Stimulated activated memory B cell treated with anti-CD40 and anti-IgM and Interleukin-4, amounts not matched to agents 10 μg/mL and 1 μg/mL and 100 μg/mL, for 72 hours (primary cell): Measurements from ENCODE around the gene RAD21L1.

Experiments used
- ATAC-seq: fragments of 150-1000 bp; cut with Tn5 transposase; 2 replicates; pipeline ENCODE4 v1.10.0; 2021
- H3K27ac Mint-ChIP-seq: one replicate; pipeline ENCODE4 v1.8.0; 2022; ENCODE audit warnings: mild to moderate bottlenecking, mixed read lengths
- H3K27me3 Mint-ChIP-seq: one replicate; pipeline ENCODE4 v1.8.0; 2022; ENCODE audit warnings: mixed read lengths
- H3K36me3 Mint-ChIP-seq: one replicate; pipeline ENCODE4 v1.8.0; 2022; ENCODE audit warnings: mixed read lengths
- H3K4me1 Mint-ChIP-seq: one replicate; pipeline ENCODE4 v1.8.0; 2022; ENCODE audit warnings: mixed read lengths
- H3K4me3 Mint-ChIP-seq: one replicate; pipeline ENCODE4 v1.8.0; 2022; ENCODE audit warnings: mild to moderate bottlenecking, moderate library complexity, mixed read lengths
- H3K9me3 Mint-ChIP-seq: one replicate; pipeline ENCODE4 v1.8.0; 2022; ENCODE audit warnings: mixed read lengths

Gene RAD21L1

DNA sequence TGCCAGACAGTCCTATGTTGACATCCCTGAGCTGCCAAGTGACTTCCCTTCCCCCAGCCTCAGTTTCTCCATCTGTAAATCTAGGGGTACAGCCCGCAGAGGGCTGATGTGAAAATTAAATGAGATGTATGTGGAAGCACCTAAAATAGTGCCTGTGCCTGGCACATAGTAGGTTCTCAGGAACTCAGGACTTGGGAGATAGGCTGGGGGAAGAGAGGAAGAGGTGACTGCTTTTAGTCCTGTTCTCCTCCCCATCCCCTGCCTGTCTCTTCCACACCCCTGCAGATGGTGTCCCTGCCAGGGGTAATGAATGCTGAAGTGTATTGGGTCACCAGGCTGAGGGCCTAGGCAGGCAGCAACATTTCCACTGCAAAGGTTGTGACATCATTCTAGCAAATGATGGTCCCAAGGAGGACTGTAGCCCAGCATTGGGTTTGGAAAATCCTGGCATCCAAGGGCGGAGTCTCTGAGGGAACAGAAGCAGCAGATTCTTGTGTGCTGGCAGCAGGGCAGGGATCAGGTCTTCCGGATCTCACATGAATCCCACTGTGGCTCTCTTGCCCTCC lies 42.0 kb downstream of the RAD21L1 start:
- Mint-ChIP-seq H3K27ac (no peak overlapping the region), H3K36me3 (no peaks in the 10 kb centered on the region), H3K27me3 (no peaks in the 10 kb centered on the region), H3K9me3 (no peaks in the 10 kb centered on the region), H3K4me3 (no peak overlapping the region), H3K4me1 (peaks cover 18% of the 10 kb centered on the region)
- ATAC-seq, result no peak

- Mint-ChIP-seq H3K4me3 (no peak overlapping the region), H3K4me1 (peaks cover 18% of the 10 kb centered on the region), H3K27me3 (no peaks in the 10 kb centered on the region), H3K36me3 (no peaks in the 10 kb centered on the region), H3K9me3 (no peaks in the 10 kb centered on the region), H3K27ac (no peak overlapping the region)
- no peak for ATAC-seq
Observed at GRCh38 chr20:1269235-1269634, 43.4 kb downstream of the RAD21L1 start.

DNA sequence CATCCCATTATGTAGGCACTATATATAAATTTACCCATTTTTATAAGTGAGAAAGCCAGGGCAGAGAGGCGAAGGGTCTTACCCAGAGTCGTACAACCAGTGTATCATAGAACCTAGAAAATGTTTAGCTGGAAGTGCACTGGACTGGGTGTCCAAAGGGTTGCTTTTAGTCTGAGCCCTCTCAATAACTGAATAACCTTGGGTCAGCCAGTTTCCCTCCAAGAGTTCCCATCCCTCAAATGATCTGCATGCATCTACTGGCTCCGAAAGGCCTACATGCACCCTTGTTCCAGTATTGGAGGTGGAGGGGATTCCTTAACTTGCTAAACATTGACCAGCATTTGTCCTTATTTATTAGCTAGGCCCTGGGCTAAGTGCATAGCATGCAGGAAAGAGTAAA lies 44.0 kb downstream of the RAD21L1 start:
- H3K36me3 Mint-ChIP-seq, result no peaks in the 10 kb centered on the region
- H3K9me3 Mint-ChIP-seq, result no peaks in the 10 kb centered on the region
- no peak overlapping the region for H3K27ac Mint-ChIP-seq
- H3K4me1 Mint-ChIP-seq, result peaks cover 18% of the 10 kb centered on the region
- H3K27me3 Mint-ChIP-seq, result no peaks in the 10 kb centered on the region
- H3K4me3 Mint-ChIP-seq, result no peak overlapping the region
- ATAC-seq, result no peak

- H3K36me3 Mint-ChIP-seq, result no peaks in the 10 kb centered on the region
- no peaks in the 10 kb centered on the region for H3K4me1 Mint-ChIP-seq
- ATAC-seq, result no peak
- no peak overlapping the region for H3K27ac Mint-ChIP-seq
- H3K4me3 Mint-ChIP-seq, result no peak overlapping the region
- no peaks in the 10 kb centered on the region for H3K9me3 Mint-ChIP-seq
- H3K27me3 Mint-ChIP-seq, result no peaks in the 10 kb centered on the region
Observed at GRCh38 chr20:1272368-1273100, 46.7 kb downstream of the RAD21L1 start.

DNA sequence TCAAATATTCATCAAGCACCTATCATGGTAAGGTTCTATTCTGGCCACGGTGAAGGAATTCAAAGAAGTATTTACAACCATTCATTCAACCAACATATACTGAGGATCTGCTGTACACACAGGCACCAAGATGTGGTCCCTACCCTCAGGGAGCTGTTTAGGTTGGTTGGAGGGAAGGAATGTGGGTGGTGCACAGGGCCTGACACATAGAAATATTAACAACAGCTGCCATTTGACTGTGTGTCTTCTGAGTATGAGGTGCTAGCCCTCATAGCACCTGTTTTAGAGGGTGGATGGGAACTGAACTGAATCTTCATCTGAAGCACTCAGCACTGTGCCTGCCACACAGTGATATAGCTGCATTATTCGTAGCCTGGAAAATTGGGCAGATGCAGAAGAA lies 47.5 kb downstream of the RAD21L1 start:
- no peak for ATAC-seq
- H3K9me3 Mint-ChIP-seq, result no peaks in the 10 kb centered on the region
- H3K27me3 Mint-ChIP-seq, result no peaks in the 10 kb centered on the region
- H3K27ac Mint-ChIP-seq, result no peak overlapping the region
- no peaks in the 10 kb centered on the region for H3K36me3 Mint-ChIP-seq
- no peaks in the 10 kb centered on the region for H3K4me1 Mint-ChIP-seq
- no peak overlapping the region for H3K4me3 Mint-ChIP-seq

DNA sequence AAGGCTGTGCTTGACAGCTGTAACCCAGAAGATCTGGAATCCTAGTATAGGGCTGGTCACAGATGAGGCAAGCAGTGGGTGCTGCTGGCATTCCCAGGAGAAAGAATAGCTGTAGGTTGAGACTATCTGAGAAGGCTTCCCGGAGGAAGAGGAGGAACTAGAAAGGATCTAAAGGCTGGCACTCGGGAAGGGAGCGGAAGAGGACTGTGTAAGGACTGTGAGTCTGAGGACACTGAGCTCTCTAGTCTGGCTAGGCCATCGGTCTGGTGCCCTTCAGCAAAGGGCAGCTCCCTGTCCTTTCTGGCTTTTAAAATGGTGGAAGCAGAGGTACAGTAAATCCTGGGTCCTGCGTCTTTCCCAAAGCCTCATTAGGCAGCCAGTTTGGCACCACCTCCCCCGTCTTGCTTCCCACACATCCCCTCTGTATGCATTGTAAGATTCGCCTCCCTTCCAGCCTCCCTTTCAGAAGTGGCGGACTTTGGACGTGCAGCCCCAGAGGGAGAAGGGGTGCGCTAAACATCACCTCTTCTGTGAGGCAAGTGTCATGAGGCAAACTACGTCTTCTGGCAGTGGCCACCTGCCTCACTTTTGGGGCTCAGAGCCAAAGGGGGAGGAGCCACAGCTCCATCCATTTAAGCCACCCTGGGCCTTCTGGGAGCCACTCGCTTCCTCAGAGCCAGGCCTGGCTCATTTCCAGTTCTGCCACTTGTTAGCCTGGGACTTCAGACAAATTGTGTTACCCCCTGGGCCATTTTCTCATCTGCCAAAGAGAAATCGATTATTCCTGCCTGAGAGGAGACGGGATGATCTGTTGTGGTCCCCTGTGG lies 48.9 kb downstream of the RAD21L1 start:
- ATAC-seq, result no peak
- H3K4me1 Mint-ChIP-seq, result no peaks in the 10 kb centered on the region
- no peak overlapping the region for H3K27ac Mint-ChIP-seq
- H3K4me3 Mint-ChIP-seq, result no peak overlapping the region
- no peaks in the 10 kb centered on the region for H3K9me3 Mint-ChIP-seq
- no peaks in the 10 kb centered on the region for H3K27me3 Mint-ChIP-seq
- H3K36me3 Mint-ChIP-seq, result no peaks in the 10 kb centered on the region

GRCh38 chr20:1275919-1276318 lies 50.1 kb downstream of the RAD21L1 start:
- Mint-ChIP-seq H3K4me1 (no peaks in the 10 kb centered on the region), H3K36me3 (no peaks in the 10 kb centered on the region)
- ATAC-seq, result peak; percentile 51

DNA sequence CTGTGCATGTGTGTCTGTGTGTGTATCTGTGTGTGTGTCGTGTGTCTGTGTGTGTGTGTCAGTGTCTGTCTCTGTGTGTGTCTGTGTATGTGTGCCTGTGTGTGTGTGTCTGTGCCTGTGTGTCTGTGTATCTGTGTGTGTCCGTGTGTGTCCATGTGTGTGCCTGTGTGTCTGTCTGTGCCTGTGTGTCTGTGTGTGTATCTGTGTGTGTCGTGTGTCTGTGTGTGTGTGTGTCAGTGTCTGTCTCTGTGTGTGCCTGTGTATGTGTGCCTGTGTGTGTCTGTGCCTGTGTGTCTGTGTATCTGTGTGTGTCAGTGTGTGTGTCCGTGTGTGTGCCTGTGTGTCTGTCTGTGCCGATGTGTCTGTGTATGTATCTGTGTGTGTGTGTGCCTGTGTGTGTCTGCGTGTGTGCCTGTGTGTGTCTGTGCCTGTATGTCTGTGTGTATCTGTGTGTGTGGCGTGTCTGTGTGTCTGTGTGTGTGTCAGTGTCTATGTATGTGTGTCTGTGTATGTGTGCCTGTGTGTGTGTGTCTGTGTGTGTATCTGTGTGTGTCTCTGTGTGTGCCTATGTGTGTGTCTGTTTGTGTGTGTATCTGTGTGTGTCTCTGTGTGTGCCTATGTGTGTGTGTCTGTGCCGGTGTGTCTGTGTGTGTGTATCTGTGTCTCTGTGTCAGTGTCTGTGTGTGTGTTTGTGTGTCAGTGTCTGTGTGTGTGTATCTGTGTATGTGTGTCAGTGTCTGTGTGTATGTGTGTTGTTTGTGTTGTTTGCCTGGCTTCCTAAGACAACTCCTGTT lies 51.9 kb downstream of the RAD21L1 start:
- ATAC-seq, result no peak
- H3K36me3 Mint-ChIP-seq, result no peaks in the 10 kb centered on the region
- H3K27me3 Mint-ChIP-seq, result no peaks in the 10 kb centered on the region
- H3K4me1 Mint-ChIP-seq, result no peaks in the 10 kb centered on the region
- no peak overlapping the region for H3K27ac Mint-ChIP-seq
- H3K9me3 Mint-ChIP-seq, result no peaks in the 10 kb centered on the region
- no peak overlapping the region for H3K4me3 Mint-ChIP-seq

More at GRCh38 chr20:1275919-1276318, 50.1 kb downstream of the RAD21L1 start:
- no peak overlapping the region for H3K4me3 Mint-ChIP-seq
- H3K27me3 Mint-ChIP-seq, result no peaks in the 10 kb centered on the region
- H3K9me3 Mint-ChIP-seq, result no peaks in the 10 kb centered on the region
- H3K27ac Mint-ChIP-seq, result no peak overlapping the region

- Mint-ChIP-seq H3K4me1 (no peaks in the 10 kb centered on the region), H3K9me3 (no peaks in the 10 kb centered on the region), H3K4me3 (no peak overlapping the region), H3K27me3 (no peaks in the 10 kb centered on the region), H3K27ac (no peak overlapping the region), H3K36me3 (no peaks in the 10 kb centered on the region)
- ATAC-seq, result no peak
Observed at GRCh38 chr20:1278993-1279392, 53.1 kb downstream of the RAD21L1 start.

GRCh38 chr20:1280195-1281102 lies 54.6 kb downstream of the RAD21L1 start:
- no peak overlapping the region for H3K4me3 Mint-ChIP-seq
- no peak for ATAC-seq
- no peaks in the 10 kb centered on the region for H3K4me1 Mint-ChIP-seq
- H3K27me3 Mint-ChIP-seq, result no peaks in the 10 kb centered on the region
- no peaks in the 10 kb centered on the region for H3K36me3 Mint-ChIP-seq
- H3K9me3 Mint-ChIP-seq, result no peaks in the 10 kb centered on the region
- H3K27ac Mint-ChIP-seq, result no peak overlapping the region

GRCh38 chr20:1281279-1282057 lies 55.6 kb downstream of the RAD21L1 start:
- no peaks in the 10 kb centered on the region for H3K27me3 Mint-ChIP-seq
- no peak for ATAC-seq
- no peaks in the 10 kb centered on the region for H3K36me3 Mint-ChIP-seq
- H3K9me3 Mint-ChIP-seq, result no peaks in the 10 kb centered on the region
- no peaks in the 10 kb centered on the region for H3K4me1 Mint-ChIP-seq
- no peak overlapping the region for H3K27ac Mint-ChIP-seq
- no peak overlapping the region for H3K4me3 Mint-ChIP-seq

DNA sequence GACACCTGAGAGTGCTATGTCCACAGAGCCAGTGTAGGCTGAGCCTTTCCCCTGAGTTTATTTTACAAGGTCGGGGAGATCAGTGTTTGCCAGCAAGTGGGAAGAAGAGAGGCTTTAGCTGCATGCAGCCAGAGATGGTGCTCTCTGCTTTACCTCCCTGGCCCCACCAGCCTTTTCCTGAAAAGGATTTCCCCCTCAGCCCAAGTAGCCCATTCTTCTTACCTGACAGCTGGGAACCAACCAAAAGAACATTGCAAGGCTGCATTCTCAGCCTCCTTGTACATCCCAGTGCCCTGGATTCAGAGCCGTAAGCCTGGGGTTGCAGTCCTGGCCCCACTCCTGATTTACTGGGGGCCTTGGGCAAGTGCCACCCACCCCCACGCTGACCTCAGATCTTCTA lies 57.1 kb downstream of the RAD21L1 start:
- no peak overlapping the region for H3K4me3 Mint-ChIP-seq
- H3K36me3 Mint-ChIP-seq, result no peaks in the 10 kb centered on the region
- no peak for ATAC-seq
- H3K27me3 Mint-ChIP-seq, result no peaks in the 10 kb centered on the region
- no peaks in the 10 kb centered on the region for H3K4me1 Mint-ChIP-seq
- H3K9me3 Mint-ChIP-seq, result no peaks in the 10 kb centered on the region
- H3K27ac Mint-ChIP-seq, result no peak overlapping the region

GRCh38 chr20:1283522-1284510 lies 58.0 kb downstream of the RAD21L1 start:
- Mint-ChIP-seq H3K4me1 (no peaks in the 10 kb centered on the region), H3K4me3 (no peak overlapping the region), H3K27me3 (no peaks in the 10 kb centered on the region), H3K36me3 (no peaks in the 10 kb centered on the region), H3K9me3 (no peaks in the 10 kb centered on the region), H3K27ac (no peak overlapping the region)
- ATAC-seq, result no peak
